Measurements from ENCODE around the gene TERT. TPM values are rescaled to one million over a fixed set of nuclear protein-coding genes. Genes with fewer than 3 reads are reported as not detected.
"Not testable (repeated sequence)": the region's sequence is repeated elsewhere in the genome, so short reads cannot be mapped to it uniquely, and the experiment has no call there.

Gene TERT
- total RNA-seq, 2 experiments from 2014 or later, result 4.7 to 7.3 TPM

DNA sequence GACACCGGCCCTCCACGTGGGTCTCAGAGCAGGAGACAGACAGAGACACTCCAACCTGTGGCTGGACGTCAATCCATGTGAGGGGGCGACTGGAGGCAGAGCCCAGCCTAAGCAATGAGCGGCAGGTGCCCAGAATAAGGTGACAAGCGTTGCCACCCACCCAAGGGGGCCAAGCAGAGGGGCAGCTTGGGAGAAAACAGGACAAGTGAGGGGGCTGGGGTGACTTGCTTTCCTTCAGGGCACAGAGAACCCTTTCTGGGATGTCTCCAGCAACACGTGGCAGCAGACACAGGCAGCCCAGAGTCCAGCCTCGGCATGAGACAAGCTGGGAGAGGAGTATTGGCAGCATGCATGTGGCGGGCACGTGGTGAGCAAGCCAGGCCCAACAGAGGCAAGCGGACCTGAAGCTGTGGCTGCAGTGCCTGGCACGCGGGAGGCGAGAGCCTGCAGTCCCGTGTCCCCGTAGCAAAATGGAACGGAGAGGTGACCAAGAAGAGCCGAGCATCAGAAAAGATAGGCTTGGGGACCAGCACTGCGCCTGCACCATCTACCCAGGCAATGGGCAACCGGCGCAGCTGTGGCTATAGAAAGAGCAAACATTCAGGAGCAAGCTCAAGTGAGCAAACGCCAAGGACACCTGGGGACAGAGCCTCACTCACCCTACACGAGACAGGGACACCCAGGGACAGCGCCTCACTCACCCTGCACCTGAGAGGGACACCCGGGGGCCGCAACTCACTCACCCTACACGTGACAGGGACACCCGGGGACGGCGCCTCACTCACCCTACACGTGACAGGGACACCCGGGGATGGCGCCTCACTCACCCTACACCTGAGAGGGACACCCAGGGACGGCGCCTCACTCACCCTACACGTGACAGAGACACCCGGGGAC lies 6.2 kb downstream of the TERT start:
- POLR2A ChIA-PET, result no interaction called here

DNA sequence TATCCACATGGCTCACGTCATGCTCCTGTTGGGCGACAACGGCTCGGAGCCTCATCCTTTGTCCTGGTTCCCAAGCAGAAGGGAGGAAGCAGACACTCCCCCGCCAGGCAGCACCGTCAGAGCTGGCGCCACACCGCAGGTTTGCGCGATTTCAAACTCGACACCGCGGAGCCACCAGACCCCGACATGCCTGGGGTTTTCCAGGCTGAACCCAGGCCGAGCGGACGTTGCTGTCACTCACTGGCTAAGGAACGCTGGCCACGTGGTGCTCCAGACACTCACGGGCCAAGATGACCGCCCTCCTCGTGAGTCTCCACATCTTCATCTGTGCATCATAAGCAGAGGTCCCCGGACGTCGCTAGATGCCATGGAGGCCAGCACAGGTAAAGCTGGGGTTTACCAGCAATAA lies 9.0 kb downstream of the TERT start:
- no peak overlapping the region for H3K4me3 Mint-ChIP-seq
- intact Hi-C loops (cut with micrococcal nuclease), result no loop called here
- ChIA-PET POLR2A (no interaction called here), CTCF (no interaction called here)
- H3K27me3 Mint-ChIP-seq, result no peaks in the 10 kb centered on the region
- DNase-seq, result no peak
- no peak overlapping the region for H3K27ac Mint-ChIP-seq
- H3K9me3 Mint-ChIP-seq, result peaks cover 5% of the 10 kb centered on the region
- no peaks in the 10 kb centered on the region for H3K4me1 Mint-ChIP-seq (ENCODE audit: low read depth)
- no peaks in the 10 kb centered on the region for H3K36me3 Mint-ChIP-seq

More for the DNA sequence above, 6.2 kb downstream of the TERT start:
- no peak for DNase-seq
- CTCF ChIA-PET, result no interaction called here
- Mint-ChIP-seq H3K4me1 (ENCODE audit: low read depth) (peaks cover 2% of the 10 kb centered on the region), H3K27ac (no peak overlapping the region), H3K9me3 (peaks cover 5% of the 10 kb centered on the region), H3K4me3 (no peak overlapping the region), H3K36me3 (no peaks in the 10 kb centered on the region), H3K27me3 (no peaks in the 10 kb centered on the region)
- intact Hi-C loops (cut with micrococcal nuclease), result no loop called here

DNA sequence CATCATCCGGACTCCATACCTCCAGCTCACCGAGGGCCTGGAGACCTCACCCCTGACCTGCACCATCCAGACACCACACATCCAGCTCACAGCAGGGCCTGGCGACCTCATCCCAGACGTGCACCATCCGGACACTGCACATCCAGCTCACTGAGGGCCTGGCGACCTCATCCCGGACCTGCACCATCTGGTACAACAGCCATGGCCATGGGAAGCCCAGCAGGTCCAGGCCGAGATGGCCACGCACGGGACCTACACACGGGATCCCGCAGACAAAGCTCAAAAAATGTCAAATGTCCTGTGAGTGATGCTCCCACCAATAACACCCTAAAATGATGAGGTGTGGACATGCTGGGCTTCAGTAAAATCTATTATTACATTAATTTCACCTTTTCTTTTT lies 9.7 kb downstream of the TERT start:
- intact Hi-C loops (cut with micrococcal nuclease), result no loop called here
- Mint-ChIP-seq H3K4me3 (no peak overlapping the region), H3K9me3 (peaks cover 5% of the 10 kb centered on the region), H3K36me3 (no peaks in the 10 kb centered on the region), H3K4me1 (ENCODE audit: low read depth) (no peaks in the 10 kb centered on the region), H3K27ac (no peak overlapping the region), H3K27me3 (no peaks in the 10 kb centered on the region)
- POLR2A ChIA-PET, result no interaction called here
- CTCF ChIA-PET, result no interaction called here
- DNase-seq, result no peak

GRCh38 chr5:1284336-1284970 lies 10.4 kb downstream of the TERT start:
- H3K27ac Mint-ChIP-seq; H3K9me3 Mint-ChIP-seq; H3K36me3 Mint-ChIP-seq; DNase-seq; H3K4me1 Mint-ChIP-seq (ENCODE audit: low read depth); H3K4me3 Mint-ChIP-seq; intact Hi-C loops (cut with micrococcal nuclease); POLR2A ChIA-PET; H3K27me3 Mint-ChIP-seq; CTCF ChIA-PET: not testable (repeated sequence)

DNA sequence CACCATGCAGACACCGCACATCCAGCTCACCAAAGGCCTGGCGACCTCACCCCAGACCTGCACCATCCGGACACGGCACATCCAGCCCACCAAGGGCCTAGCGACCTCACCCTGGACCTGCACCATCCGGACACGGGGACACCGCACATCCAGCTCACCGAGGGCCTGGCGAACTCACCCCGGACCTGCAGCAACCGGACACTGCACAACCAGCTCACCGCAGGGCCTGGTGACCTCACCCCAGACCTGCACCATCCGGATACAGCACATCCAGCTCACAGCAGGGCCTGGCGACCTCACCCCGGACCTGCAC lies 11.2 kb downstream of the TERT start:
- H3K9me3 Mint-ChIP-seq; H3K4me1 Mint-ChIP-seq (ENCODE audit: low read depth); H3K4me3 Mint-ChIP-seq; H3K27ac Mint-ChIP-seq; H3K27me3 Mint-ChIP-seq; DNase-seq; H3K36me3 Mint-ChIP-seq; intact Hi-C loops (cut with micrococcal nuclease): not testable (repeated sequence)
- POLR2A ChIA-PET, result interaction anchor here (0.7 kb wide), 1 partner anchor 13 kb away, joined by 4 read pairs; no protein-coding TSS in a partner anchor
- CTCF ChIA-PET, result interaction anchor here (0.5 kb wide), 1 partner anchor 157 kb away, joined by 3 read pairs; no protein-coding TSS in a partner anchor

DNA sequence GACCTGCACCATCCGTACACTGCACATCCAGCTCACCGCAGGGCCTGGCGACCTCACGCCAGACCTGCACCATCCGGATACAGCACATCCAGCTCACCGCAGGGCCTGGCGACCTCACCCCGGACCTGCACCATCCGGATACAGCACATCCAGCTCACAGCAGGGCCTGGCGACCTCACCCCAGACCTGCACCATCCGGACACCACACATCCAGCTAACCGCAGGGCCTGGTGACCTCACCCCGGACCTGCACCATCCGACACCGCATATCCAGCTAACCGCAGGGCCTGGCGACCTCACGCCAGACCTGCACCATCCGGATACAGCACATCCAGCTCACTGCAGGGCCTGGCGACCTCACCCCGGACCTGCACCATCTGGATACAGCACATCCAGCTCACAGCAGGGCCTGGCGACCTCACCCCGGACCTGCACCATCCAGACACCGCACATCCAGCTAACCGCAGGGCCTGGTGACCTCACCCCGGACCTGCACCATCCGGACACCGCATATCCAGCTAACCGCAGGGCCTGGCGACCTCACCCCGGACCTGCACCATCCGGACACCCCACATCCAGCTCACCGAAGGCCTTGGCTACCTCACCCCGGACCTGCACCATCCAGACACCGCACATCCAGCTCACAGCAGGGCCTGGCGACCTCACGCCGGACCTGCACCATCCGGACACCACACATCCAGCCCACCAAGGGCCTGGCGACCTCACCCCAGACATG lies 11.7 kb downstream of the TERT start:
- H3K4me3 Mint-ChIP-seq; H3K27ac Mint-ChIP-seq; H3K9me3 Mint-ChIP-seq; H3K27me3 Mint-ChIP-seq; H3K4me1 Mint-ChIP-seq (ENCODE audit: low read depth); DNase-seq; H3K36me3 Mint-ChIP-seq; intact Hi-C loops (cut with micrococcal nuclease): not testable (repeated sequence)
- ChIA-PET POLR2A (interaction anchor here (0.6 to 0.7 kb wide), 2 partner anchors 13 to 571 kb away, joined by 3 to 4 read pairs; no protein-coding TSS in a partner anchor), CTCF (interaction anchor here (0.5 kb wide), 1 partner anchor 157 kb away, joined by 3 read pairs; no protein-coding TSS in a partner anchor)

GRCh38 chr5:1282131-1282992 lies 12.5 kb downstream of the TERT start:
- intact Hi-C loops (cut with micrococcal nuclease), result no loop called here
- Mint-ChIP-seq H3K4me1 (ENCODE audit: low read depth) (no peaks in the 10 kb centered on the region), H3K4me3 (no peak overlapping the region), H3K27me3 (no peaks in the 10 kb centered on the region), H3K36me3 (peaks cover 5% of the 10 kb centered on the region), H3K9me3 (no peaks in the 10 kb centered on the region), H3K27ac (no peak overlapping the region)
- CTCF ChIA-PET, result no interaction called here
- no peak for DNase-seq
- POLR2A ChIA-PET, result interaction anchor here (0.6 kb wide), 1 partner anchor 572 kb away, joined by 3 read pairs; no protein-coding TSS in a partner anchor

DNA sequence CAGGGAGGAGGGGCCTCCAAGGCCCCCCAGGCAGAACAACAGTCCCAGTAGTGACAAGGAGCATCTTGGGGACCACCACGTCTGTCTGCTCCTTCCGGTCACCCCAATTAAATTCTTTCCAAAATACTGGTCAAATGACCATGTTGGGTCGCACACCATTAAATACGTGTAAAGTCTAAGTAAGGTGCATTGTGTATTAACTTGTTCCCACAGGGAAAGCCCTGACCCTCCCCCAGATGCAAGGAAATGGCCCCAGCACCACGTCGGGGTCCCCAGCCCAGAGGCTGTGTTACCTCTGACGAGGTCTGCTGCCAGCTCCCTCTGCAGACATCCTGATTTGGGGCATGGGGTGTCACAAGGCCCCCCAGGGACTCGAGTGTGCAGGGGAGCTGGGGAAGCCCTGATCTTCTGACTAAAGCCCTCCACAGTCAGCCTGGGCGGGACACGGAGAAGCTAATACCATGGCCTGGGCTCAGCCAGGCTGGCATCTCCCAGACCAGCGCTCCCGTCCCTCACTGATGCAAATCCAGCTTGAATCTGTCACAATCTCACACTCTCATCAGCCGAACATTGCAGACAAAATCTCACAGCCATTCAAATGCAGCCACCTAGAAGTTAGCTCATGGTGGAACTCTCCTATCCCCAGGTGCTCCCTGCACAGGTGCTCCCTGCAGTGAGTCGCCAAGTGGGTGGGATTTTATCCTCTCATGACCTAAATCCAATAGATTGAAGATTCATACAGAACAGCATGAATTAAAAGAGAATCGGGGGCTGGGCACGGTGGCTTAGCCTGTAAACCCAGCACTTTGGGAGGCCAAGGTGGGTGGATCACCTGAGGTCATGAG lies 13.6 kb downstream of the TERT start:
- peaks cover 5% of the 10 kb centered on the region for H3K36me3 Mint-ChIP-seq
- no peaks in the 10 kb centered on the region for H3K4me1 Mint-ChIP-seq (ENCODE audit: low read depth)
- no peak for DNase-seq
- ChIA-PET POLR2A (no interaction called here), CTCF (no interaction called here)
- H3K27ac Mint-ChIP-seq, result no peak overlapping the region
- H3K9me3 Mint-ChIP-seq, result no peaks in the 10 kb centered on the region
- H3K4me3 Mint-ChIP-seq, result no peak overlapping the region
- intact Hi-C loops (cut with micrococcal nuclease), result no loop called here
- no peaks in the 10 kb centered on the region for H3K27me3 Mint-ChIP-seq

GRCh38 chr5:1280177-1281037 lies 14.5 kb downstream of the TERT start:
- ChIA-PET CTCF (no interaction called here), POLR2A (no interaction called here)
- intact Hi-C loops (cut with micrococcal nuclease), result no loop called here
- Mint-ChIP-seq H3K27ac (no peak overlapping the region), H3K4me3 (no peak overlapping the region), H3K9me3 (no peaks in the 10 kb centered on the region), H3K4me1 (ENCODE audit: low read depth) (no peaks in the 10 kb centered on the region), H3K36me3 (peaks cover 5% of the 10 kb centered on the region), H3K27me3 (no peaks in the 10 kb centered on the region)
- DNase-seq, result no peak

DNA sequence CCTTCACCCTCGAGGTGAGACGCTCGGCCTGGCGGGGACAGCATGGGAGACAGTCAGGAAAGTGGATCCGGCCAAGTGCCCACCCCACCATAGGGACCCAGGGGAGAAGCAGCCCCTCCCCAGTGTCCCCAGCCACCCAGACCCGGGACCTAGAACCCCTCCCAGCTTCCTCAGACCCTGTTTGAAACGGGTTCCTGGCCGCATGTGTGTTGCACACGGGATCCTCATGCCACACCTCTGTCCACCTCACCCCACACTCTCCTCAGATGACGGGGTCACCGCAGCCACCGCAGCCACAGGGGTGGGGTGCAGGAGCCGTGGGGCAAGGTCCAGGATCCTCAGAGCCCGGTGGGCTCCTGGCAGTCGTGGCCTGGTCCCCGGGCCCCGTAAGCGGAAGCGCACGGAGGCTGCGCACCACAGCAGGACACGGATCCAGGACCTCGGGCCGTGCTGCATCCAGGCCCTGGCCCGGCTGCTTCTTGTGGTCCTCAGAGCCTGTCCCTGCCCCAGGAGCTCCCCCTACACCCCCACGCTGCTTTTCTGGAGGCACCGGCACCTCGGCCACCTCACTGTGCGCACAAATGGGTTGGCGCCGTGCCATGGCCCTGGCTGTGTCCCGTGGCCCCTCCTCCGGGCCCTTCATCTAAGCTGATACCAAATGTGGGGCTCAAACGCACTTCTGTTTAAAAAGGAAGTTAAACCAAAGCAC lies 15.3 kb downstream of the TERT start:
- Mint-ChIP-seq H3K36me3 (peaks cover 5% of the 10 kb centered on the region), H3K27me3 (no peaks in the 10 kb centered on the region), H3K9me3 (no peaks in the 10 kb centered on the region), H3K4me1 (ENCODE audit: low read depth) (no peaks in the 10 kb centered on the region), H3K4me3 (no peak overlapping the region), H3K27ac (no peak overlapping the region)
- DNase-seq, result no peak
- POLR2A ChIA-PET, result no interaction called here
- CTCF ChIA-PET, result no interaction called here
- intact Hi-C loops (cut with micrococcal nuclease), result no loop called here
